Activated gamma-delta T cell (primary cell): Measurements from ENCODE around the gene ITPR1.

ENCODE experiments used
- DNase-seq: peaks from one replicate; lab custom pipeline; 2025; lab: John Stamatoyannopoulos, UW

Gene ITPR1

DNA sequence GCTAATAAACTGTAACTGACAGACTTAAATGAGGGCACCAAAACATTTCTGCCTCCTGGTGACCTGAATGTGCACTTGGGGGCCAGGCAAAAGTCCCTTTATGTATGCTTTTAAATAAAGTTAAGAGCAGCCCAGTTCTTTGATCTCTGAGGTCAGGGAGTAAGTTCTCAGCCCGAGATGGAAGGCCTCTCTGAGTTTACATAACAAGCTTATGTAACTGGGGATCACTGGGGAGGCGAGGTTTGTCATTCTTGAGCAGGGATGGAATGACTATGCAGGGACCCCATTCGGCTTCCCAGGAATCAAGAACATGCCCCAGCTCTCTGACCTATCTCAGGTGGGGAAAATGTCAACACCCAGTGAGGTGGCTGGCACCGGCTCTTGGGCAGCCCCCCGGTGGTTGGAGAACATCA is 287.4 kb downstream of the ITPR1 start:
- no peak for DNase-seq

- DNase-seq: no peak
Measured at GRCh38 chr3:4782095-4782494, 288.9 kb downstream of the ITPR1 start.

DNA sequence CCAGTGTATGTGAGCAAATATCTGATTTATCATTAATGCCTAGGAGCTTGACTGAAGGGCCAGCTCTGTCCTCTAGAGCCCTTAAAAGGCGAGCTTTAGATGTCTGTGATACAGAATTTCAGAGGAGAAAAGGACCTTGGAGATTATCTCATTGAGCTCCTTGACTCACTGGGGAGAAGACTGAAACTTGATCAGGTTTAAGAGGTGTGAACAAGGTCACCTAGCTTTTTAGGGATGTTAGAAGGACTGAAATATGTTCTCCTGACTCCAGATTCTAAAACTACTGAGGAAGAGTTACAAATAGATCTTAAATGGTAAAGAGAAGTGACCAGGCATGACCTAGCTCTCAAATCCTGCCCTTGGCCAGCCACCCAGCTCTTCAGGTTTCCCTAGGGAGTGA is 292.4 kb downstream of the ITPR1 start:
- DNase-seq: no peak

- no peak for DNase-seq
Measured at GRCh38 chr3:4786431-4786830, 293.3 kb downstream of the ITPR1 start.

- DNase-seq: no peak
Measured at GRCh38 chr3:4791358-4791757, 298.2 kb downstream of the ITPR1 start.

DNA sequence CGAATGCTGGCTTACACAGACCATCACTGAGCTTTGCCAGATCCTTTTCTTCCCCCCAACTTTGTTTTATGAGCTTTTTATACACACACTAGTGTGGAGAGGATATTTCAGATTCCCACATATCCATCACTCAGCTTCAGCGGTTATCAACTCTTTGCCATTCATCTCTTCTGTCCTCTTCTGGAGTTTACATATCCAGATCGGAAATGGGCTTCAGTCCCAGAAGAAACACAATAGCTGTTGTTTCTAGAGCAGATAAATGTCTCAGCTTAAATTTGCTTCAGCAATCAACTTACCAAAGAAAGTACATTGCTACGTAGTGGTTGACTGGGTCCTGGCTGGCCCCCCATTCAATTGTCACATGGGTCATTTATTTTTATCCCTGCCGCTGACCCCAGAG is 300.2 kb downstream of the ITPR1 start:
- no peak for DNase-seq

DNA sequence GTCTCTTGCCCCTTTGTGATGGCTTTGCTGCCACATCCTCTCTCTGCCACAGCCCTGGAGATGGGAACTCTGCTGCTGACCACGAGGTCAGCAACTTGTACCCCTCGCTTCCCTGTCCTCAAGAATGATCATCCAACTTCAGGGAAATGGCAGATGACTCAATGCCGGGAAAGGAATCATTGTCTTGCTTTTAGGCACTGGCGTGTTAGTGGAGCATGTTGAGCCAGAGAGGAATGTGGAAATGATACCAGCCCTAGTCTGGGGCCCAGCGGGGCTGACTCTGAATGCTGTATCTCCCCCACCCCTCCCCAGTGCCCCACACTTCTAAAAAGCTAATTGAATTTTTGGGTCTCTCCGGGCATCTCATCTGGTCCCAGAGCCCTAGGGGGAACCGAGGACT is 301.2 kb downstream of the ITPR1 start:
- no peak for DNase-seq

DNA sequence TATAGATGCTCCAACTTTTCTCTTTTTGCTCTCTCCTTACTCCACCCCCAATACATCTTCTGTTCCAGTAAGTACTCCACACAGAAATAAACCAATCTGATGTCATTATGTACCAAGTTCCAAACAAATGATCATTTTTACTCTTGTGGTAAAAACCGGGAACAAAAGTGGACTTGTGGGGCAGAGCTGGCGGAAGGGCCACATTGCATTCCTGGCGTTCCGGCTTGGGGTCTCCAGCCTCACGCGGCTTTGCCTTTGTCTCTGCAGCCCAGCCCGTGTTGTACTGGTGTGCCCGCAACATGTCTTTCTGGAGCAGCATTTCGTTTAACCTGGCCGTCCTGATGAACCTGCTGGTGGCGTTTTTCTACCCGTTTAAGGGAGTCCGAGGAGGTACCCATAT is 301.6 kb downstream of the ITPR1 start:
- no peak for DNase-seq

- no peak for DNase-seq
Measured at GRCh38 chr3:4795905-4796304, 302.8 kb downstream of the ITPR1 start.

DNA sequence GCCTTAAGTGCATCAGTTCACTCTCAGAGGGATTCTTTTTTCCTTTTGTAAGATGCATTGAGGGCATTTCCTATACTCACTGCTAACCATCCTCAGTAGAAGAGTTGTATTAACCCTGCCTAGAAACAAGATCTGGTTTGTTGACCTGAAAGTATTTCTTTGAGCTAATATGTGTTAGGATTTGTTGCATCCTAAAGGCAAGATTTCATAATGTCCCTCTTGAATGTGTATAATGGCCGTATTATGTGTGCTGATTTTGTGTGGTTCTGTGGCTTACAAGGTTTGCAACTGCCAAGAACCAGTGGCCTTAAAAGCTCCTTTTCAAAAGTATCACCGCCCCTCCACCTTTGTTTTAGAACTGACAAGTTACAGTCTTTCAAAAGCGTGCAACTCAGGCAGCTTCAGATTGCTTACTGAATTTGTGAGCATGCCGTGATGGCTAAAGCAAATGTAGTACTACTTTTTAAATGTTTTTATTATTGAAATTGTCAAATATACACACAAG is 304.1 kb downstream of the ITPR1 start:
- DNase-seq: no peak

DNA sequence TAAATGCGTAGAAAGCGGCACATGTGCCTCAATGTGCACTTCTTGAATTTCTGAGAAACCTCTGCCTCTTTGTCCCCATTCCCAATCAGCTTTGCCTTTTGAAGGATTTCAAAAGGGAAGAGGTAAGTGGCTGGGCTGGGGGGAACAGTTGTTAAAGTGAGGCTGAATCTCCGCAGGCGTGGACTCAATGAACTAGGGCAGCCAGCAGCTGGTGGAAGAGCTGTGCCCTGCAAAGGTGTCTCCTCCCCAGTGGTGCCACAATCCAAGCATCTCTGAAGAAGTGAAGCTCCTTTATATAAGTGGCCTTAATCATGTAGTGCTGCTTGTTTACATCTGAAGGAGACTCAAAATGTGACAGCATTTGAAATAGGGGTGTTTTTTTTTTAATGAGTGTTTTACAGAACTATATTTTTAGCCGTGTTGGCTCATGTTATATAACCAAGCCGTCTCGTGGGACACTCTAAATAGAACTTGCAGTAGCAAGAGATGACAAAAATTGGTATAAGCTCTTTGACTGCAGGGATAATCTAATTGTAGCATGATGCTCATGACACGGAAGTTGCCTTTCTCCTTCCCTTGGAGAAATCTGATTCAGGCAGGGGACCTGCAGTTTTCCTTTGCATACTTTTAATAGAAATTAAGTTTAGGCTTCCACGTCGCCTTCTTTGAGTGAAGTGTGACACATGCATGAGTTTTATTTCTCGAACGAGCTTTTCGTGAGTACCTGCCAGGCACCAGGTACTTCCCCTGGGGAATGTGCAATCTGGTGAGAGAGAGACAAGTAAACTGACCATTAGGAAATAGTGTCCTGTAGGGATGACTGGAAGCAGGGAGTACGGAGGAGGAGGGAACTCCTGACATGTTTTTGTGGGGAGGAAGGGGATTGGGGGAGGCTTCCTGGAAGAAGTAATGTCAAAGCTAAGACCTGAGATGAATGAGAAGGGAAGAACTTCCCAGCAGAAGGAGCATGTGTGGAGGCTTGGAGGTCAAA is 306.4 kb downstream of the ITPR1 start:
- no peak for DNase-seq

DNA sequence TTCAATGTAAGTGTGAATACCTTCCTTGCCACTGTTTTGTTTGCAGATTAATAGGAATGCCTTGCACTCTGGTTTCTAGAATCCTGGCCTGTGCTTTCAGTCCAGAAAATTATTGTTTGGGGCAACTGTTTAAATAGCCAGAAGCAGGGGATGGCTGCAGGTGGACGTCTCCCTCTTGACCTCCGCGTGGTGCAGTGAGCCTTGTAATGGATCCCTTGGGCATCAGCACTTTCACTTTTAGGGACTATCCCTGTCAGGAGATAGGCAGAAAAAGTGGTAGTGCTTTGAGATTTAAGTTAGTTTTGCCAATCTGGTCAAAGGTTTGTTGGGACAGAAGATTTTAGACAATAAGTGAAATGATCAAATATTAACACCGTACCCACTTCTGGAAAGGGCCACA is 307.4 kb downstream of the ITPR1 start:
- no peak for DNase-seq

DNA sequence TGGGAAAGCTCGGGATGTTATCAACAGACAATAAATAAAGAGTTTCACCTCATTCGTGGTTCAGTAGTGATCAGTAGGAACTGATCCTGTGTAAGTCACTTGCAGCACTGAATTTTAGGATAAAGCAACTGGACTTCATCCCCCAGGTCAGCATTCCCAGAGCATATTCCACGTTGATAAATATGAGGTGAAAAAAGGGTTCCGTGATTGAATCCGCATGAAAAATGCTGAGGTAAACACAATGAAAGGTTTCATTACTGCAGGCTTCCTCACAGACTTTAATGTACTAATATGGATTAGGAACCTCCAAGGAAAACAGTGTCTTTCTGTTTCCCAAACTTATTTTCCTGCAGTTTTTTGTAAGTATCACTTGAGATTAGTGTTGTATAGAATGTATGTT is 308.7 kb downstream of the ITPR1 start:
- no peak for DNase-seq

- DNase-seq: no peak
Measured at GRCh38 chr3:4802903-4803302, 309.8 kb downstream of the ITPR1 start.

- DNase-seq: no peak
Measured at GRCh38 chr3:4804161-4805058, 311.3 kb downstream of the ITPR1 start.

GRCh38 chr3:4805662-4806061 is 312.5 kb downstream of the ITPR1 start:
- no peak for DNase-seq

DNA sequence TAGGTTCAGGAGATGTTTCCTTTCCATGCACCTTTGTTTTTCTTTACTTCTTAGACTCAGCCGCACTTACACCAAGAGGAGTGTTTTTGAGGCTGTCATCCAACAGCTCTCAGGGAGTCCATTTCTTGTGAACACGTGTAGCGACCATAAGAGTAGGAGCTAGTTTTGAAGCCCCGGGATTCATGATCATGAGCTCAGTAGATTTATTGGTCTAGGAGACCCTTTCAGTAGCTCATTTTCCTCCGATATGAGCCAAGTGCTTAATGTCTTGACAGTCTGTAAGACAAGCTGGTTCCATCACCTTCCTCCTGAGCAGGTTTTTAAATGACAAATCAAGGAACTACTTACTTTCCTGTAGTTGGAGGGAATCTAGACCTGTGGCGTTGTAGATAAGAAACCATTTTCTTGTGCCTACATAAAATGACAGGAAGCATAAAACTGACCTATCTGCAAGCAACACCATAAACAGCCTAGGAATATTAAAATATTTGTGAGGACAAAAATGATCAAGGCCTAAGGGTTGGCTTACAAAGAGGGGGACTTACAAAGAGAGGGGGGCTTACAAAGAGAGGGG is 313.5 kb downstream of the ITPR1 start:
- DNase-seq: no peak

- no peak for DNase-seq
Measured at GRCh38 chr3:4807381-4808280, 314.5 kb downstream of the ITPR1 start.

DNA sequence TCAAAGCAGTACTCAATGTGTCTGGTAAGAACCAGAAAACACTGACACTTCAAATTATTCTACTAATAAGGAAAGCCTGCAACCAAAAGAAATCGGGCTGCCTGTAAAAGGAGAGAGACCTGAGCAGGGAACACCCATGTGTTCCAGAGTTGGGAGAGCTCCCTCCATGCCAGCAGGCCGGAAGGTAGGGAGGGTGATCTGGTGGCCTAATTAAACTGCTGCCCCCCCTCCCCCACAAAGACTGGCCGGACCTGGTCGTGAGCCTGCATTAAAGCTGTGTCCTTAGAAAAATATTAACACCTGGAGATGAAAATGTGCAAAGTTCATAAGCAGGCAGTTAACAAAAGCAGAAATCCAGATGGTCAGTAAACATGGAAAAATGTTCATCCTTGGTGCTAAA is 315.5 kb downstream of the ITPR1 start:
- DNase-seq: no peak

DNA sequence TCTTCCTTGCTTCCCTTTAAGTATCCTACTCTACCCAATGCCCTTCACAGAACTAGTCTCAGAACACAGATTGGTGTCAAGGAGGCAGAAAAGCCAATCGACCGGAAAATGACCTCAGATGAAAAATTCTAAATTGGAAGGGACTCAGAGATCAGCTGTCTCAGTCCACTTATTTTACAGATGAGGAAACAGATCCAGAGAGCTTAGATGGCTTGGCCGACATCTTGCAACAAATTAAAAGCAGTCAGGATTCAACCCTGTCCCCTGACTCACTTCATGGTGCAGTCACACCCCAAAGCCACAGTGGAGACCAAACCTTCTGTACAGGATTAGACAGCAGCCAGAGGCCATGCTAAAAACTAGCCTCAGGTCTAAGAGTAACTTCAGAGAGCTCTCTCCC is 316.8 kb downstream of the ITPR1 start:
- no peak for DNase-seq

DNA sequence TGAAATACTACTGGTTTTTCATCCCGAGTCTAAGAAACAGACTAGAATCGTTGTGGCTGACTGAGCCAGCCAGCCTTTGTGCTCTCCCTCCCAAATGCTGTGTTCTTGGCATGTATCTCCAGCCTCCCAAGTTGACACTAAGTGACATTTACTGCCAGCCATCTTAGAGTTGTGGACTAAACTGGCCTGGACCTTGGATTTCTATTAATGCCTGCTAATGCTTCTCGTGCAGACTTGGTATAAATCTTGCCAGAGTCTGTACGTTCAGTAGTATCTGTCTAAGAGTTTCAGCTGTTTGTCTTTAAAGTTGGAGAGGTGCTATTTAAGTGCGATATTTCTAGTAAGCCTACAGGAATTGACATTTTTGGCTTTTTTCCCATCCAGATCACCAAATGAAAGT is 319.4 kb downstream of the ITPR1 start:
- DNase-seq: no peak
